HG03045 (cell line): ENCODE data around the gene PPP2R5A.

ENCODE experiments used
- ATAC-seq: cut with Tn5 transposase; IDR thresholded peaks from one replicate; pipeline ENCODE4 v1.9.1; 2021; ENCODE audit warnings: mild to moderate bottlenecking, moderate library complexity; ENCODE audit not compliant: unreplicated experiment

Gene PPP2R5A

GRCh38 chr1:212284744-212285684, at the start of gene PPP2R5A:
PPP2R5A (plus strand) TSS chr1:212285410; CDS start chr1:212286111, 701 bp downstream.
- ATAC-seq = peak; percentile 94

GRCh38 chr1:212235857-212236256, 49.4 kb upstream of the PPP2R5A start:
- ATAC-seq = no peak

- ATAC-seq = no peak
Measured at GRCh38 chr1:212236664-212237220, 48.5 kb upstream of the PPP2R5A start.

GRCh38 chr1:212237651-212238050, 47.6 kb upstream of the PPP2R5A start:
- ATAC-seq = peak; percentile 69

- no peak for ATAC-seq
Measured at GRCh38 chr1:212238552-212238951, 46.7 kb upstream of the PPP2R5A start.

GRCh38 chr1:212241501-212241900, 43.7 kb upstream of the PPP2R5A start:
- no peak for ATAC-seq

- ATAC-seq = no peak
Measured at GRCh38 chr1:212241957-212242287, 43.3 kb upstream of the PPP2R5A start.

- ATAC-seq = no peak
Measured at GRCh38 chr1:212242288-212242984, 42.8 kb upstream of the PPP2R5A start.

GRCh38 chr1:212242985-212243308, 42.3 kb upstream of the PPP2R5A start:
- ATAC-seq = no peak

GRCh38 chr1:212244441-212244840, 40.8 kb upstream of the PPP2R5A start:
- no peak for ATAC-seq

GRCh38 chr1:212247179-212247721, 38.0 kb upstream of the PPP2R5A start:
- ATAC-seq = no peak

GRCh38 chr1:212247988-212248387, 37.2 kb upstream of the PPP2R5A start:
- no peak for ATAC-seq

GRCh38 chr1:212254853-212255363, 30.3 kb upstream of the PPP2R5A start:
- no peak for ATAC-seq

- no peak for ATAC-seq
Measured at GRCh38 chr1:212255705-212256307, 29.4 kb upstream of the PPP2R5A start.

GRCh38 chr1:212256369-212256768, 28.8 kb upstream of the PPP2R5A start:
- ATAC-seq = no peak

- ATAC-seq = no peak
Measured at GRCh38 chr1:212257157-212257556, 28.1 kb upstream of the PPP2R5A start.

- no peak for ATAC-seq
Measured at GRCh38 chr1:212259693-212260480, 25.3 kb upstream of the PPP2R5A start.

- no peak for ATAC-seq
Measured at GRCh38 chr1:212260557-212261355, 24.5 kb upstream of the PPP2R5A start.

GRCh38 chr1:212261361-212261929, 23.8 kb upstream of the PPP2R5A start:
- no peak for ATAC-seq
